Loucy (cell line): Measurements from ENCODE around the gene OTOS.

ENCODE experiments used
- H2AFZ ChIP-seq: fragments of 200-600 bp; sonication (generic); 2 replicates; pipeline ENCODE4 v1.6.0; 2016; ENCODE audit warnings: antibody characterized with exemption, mild to moderate bottlenecking, low read length, moderate library complexity
- H3F3A ChIP-seq: fragments of 200-600 bp; 2 replicates; pipeline ENCODE4 v1.6.0; 2016; ENCODE audit warnings: antibody characterized with exemption, low read depth, mild to moderate bottlenecking
- H3K27me3 ChIP-seq: fragments of 200-600 bp; sonication (generic); 2 replicates; pipeline ENCODE4 v1.6.1; 2014; ENCODE audit warnings: low read length, mild to moderate bottlenecking; ENCODE audit not compliant: insufficient read depth, poor library complexity, severe bottlenecking
- H3K36me3 ChIP-seq: fragments of 200-600 bp; sonication (generic); 2 replicates; pipeline ENCODE4 v1.6.1; 2016; ENCODE audit warnings: low read length; ENCODE audit not compliant: insufficient read depth
- H3K4me1 ChIP-seq: fragments of 200-600 bp; sonication (generic); 2 replicates; pipeline ENCODE4 v1.5.1; 2014; ENCODE audit warnings: low read length, mild to moderate bottlenecking; ENCODE audit not compliant: insufficient read depth, poor library complexity, severe bottlenecking
- H3K4me2 ChIP-seq: fragments of 200-600 bp; sonication (generic); 2 replicates; pipeline ENCODE4 v1.6.0; 2014; ENCODE audit warnings: antibody characterized with exemption, low read length, low read depth, mild to moderate bottlenecking; ENCODE audit not compliant: poor library complexity, severe bottlenecking
- H3K4me3 ChIP-seq: fragments of 200-600 bp; sonication (generic); 2 replicates; pipeline ENCODE4 v1.5.1; 2014; ENCODE audit warnings: low read length, mild to moderate bottlenecking, mixed read lengths; ENCODE audit not compliant: poor library complexity, severe bottlenecking
- H3K79me2 ChIP-seq: fragments of 200-600 bp; sonication (generic); 2 replicates; pipeline ENCODE4 v1.6.1; 2014; ENCODE audit warnings: low read length; ENCODE audit not compliant: insufficient read depth
- H3K9ac ChIP-seq: fragments of 200-600 bp; sonication (generic); 2 replicates; pipeline ENCODE4 v1.6.0; 2014; ENCODE audit warnings: mild to moderate bottlenecking, low read depth, low read length, moderate library complexity; ENCODE audit not compliant: poor library complexity, severe bottlenecking
- H3K9me2 ChIP-seq: fragments of 200-600 bp; sonication (generic); replicated peaks from 2 replicates; pipeline ENCODE4 v1.6.1; 2016; ENCODE audit warnings: low read depth, low read length, mixed read lengths
- H3K9me3 ChIP-seq: fragments of 200-600 bp; sonication (generic); 2 replicates; pipeline ENCODE4 v1.6.1; 2014; ENCODE audit warnings: mild to moderate bottlenecking, antibody characterized with exemption, low read length, low read depth; ENCODE audit not compliant: insufficient read depth
- H4K20me1 ChIP-seq: fragments of 200-600 bp; sonication (generic); 2 replicates; pipeline ENCODE4 v1.6.0; 2014; ENCODE audit warnings: antibody characterized with exemption, low read length, mild to moderate bottlenecking; ENCODE audit not compliant: insufficient read depth, poor library complexity, severe bottlenecking
- EZH2phosphoT487 ChIP-seq: fragments of 200-600 bp; IDR thresholded peaks from 2 replicates; pipeline ENCODE4 v1.6.1; 2018; ENCODE audit warnings: antibody characterized with exemption, mild to moderate bottlenecking, moderate library complexity, borderline replicate concordance
- TF ChIP-seq, protein P1 (sequence below): fragments of 200-600 bp; sonication (generic); conservative IDR thresholded peaks from 2 replicates; pipeline ENCODE4 v1.5.1; 2014; ENCODE audit warnings: mild to moderate bottlenecking, antibody characterized with exemption, low read length

OTOS gene

DNA sequence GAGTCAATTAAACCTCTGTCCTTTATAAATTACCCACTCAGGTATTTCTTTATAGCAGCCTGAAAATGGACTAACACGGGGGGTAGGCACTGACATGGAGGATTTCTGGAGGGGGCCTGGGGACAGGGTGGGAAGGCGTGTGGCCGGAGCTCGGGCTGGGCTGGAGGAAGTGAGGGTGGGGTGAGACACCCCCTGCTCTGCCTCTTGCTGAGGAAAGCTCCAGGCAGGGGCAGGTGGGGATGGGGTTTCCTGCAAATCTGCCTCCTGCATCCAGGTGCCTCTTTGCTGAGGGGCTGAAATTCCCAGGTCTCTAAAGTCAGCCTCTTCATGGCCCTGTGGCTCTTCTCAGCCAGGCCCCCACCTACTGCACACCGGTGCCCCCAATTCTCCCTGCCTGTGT, 25.7 kb upstream of the OTOS start:
- no peak for TF ChIP-seq EZH2phosphoT487
- TF ChIP-seq, protein P1, sequence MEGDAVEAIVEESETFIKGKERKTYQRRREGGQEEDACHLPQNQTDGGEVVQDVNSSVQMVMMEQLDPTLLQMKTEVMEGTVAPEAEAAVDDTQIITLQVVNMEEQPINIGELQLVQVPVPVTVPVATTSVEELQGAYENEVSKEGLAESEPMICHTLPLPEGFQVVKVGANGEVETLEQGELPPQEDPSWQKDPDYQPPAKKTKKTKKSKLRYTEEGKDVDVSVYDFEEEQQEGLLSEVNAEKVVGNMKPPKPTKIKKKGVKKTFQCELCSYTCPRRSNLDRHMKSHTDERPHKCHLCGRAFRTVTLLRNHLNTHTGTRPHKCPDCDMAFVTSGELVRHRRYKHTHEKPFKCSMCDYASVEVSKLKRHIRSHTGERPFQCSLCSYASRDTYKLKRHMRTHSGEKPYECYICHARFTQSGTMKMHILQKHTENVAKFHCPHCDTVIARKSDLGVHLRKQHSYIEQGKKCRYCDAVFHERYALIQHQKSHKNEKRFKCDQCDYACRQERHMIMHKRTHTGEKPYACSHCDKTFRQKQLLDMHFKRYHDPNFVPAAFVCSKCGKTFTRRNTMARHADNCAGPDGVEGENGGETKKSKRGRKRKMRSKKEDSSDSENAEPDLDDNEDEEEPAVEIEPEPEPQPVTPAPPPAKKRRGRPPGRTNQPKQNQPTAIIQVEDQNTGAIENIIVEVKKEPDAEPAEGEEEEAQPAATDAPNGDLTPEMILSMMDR, result no peak
- Histone ChIP-seq H3K79me2 (no peaks in the 10 kb centered on the region), H3K4me3 (no peak overlapping the region), H3K9me2 (no peaks in the 10 kb centered on the region), H2AFZ (no peak overlapping the region), H3K9me3 (peaks cover 16% of the 10 kb centered on the region; the same call in 1 of the 2 replicates), H3K4me2 (no peak overlapping the region), H3F3A (no peaks in the 10 kb centered on the region), H3K9ac (no peak overlapping the region), H3K4me1 (no peaks in the 10 kb centered on the region), H3K27me3 (no peaks in the 10 kb centered on the region), H3K36me3 (no peaks in the 10 kb centered on the region), H4K20me1 (no peaks in the 10 kb centered on the region)

DNA sequence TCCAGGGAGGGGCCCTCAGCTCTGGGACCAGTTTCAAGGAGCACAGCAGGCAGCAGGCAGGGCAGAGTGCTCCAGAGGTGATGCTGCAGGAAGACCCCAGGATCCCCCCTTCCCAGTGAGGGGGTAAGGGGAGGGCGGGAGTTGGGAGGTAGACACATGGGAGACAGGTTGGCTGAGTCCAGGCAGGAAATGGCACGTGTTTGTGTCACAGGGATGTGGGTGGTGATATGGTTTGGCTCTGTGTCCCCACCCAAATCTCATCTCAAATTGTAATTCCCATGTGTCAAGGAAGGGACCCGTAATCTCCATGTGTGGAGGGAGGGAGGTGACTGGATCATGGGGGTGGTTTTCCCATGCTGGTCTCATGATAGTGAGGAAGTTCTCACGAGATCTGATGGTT, 25.2 kb upstream of the OTOS start:
- no peak overlapping the region for H2AFZ ChIP-seq
- no peaks in the 10 kb centered on the region for H3K79me2 ChIP-seq
- no peaks in the 10 kb centered on the region for H3K9me2 ChIP-seq
- no peaks in the 10 kb centered on the region for H3K4me1 ChIP-seq
- H3K27me3 ChIP-seq, result no peaks in the 10 kb centered on the region
- H3F3A ChIP-seq, result no peaks in the 10 kb centered on the region
- TF ChIP-seq, protein P1, result no peak
- no peak for TF ChIP-seq EZH2phosphoT487
- no peaks in the 10 kb centered on the region for H4K20me1 ChIP-seq
- no peak overlapping the region for H3K9ac ChIP-seq
- no peak overlapping the region for H3K4me2 ChIP-seq
- peaks cover 13% of the 10 kb centered on the region; the same call in 1 of the 2 replicates for H3K9me3 ChIP-seq
- H3K36me3 ChIP-seq, result no peaks in the 10 kb centered on the region
- H3K4me3 ChIP-seq, result no peak overlapping the region

DNA sequence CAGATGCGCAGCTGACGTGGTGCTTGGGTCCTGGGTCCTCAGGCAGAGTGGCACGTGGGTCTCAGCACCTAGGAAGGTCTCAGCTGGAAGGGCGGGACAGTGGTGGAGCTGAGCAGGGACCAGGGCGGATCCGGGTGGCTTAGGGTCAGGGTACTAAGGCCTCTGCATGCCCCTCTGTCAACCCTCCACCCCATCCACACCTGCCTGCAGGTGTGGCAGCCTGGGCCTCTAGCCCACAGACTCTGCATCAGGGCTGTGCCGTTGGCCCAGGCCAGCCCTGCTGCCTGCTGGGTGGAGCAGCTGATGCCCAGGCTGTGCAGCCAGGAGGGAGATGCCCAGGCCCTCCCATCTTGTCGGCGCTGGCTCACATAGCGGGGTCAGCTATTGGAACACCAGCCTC, 24.6 kb upstream of the OTOS start:
- H3F3A ChIP-seq, result no peaks in the 10 kb centered on the region
- TF ChIP-seq EZH2phosphoT487, result no peak
- TF ChIP-seq, protein P1, result no peak
- H3K4me3 ChIP-seq, result no peak overlapping the region
- no peaks in the 10 kb centered on the region for H3K9me2 ChIP-seq
- H3K27me3 ChIP-seq, result no peaks in the 10 kb centered on the region
- no peak overlapping the region for H2AFZ ChIP-seq
- no peaks in the 10 kb centered on the region for H4K20me1 ChIP-seq
- H3K79me2 ChIP-seq, result no peaks in the 10 kb centered on the region
- H3K9ac ChIP-seq, result no peak overlapping the region
- no peaks in the 10 kb centered on the region for H3K36me3 ChIP-seq
- peaks cover 13% of the 10 kb centered on the region; the same call in 1 of the 2 replicates for H3K9me3 ChIP-seq
- H3K4me2 ChIP-seq, result no peak overlapping the region
- no peaks in the 10 kb centered on the region for H3K4me1 ChIP-seq
